Amniotic stem cell (primary cell): ENCODE measurements around the gene LRFN5.

Source experiments
- DNase-seq: peaks from one replicate; lab custom pipeline; 2025; lab: John Stamatoyannopoulos, UW

The LRFN5 gene

GRCh38 chr14:41773536-41774279 is 167.0 kb downstream of the LRFN5 start:
- no peak for DNase-seq

GRCh38 chr14:41782511-41782910 is 175.8 kb downstream of the LRFN5 start:
- no peak for DNase-seq

- no peak for DNase-seq
Observed at GRCh38 chr14:41783403-41783802, 176.7 kb downstream of the LRFN5 start.

DNA sequence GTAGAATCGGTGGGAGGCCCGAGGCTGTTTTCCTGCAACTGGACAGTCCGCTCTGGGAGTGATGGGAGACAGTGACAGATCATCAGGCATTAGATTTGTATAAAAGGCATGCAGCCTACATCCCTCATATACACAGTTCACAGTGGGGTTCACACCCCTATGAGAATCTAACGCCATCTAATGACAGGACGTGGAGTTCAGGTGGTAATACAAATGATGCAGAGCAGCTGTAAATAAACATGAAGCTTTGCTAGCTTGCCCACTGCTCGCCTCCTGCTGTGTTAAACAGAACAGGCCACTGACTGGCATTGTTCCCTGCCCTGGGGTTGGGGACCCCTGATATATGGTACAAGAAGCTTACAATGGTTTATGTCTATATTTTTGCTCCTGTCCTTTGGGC is 179.0 kb downstream of the LRFN5 start:
- DNase-seq = no peak

DNA sequence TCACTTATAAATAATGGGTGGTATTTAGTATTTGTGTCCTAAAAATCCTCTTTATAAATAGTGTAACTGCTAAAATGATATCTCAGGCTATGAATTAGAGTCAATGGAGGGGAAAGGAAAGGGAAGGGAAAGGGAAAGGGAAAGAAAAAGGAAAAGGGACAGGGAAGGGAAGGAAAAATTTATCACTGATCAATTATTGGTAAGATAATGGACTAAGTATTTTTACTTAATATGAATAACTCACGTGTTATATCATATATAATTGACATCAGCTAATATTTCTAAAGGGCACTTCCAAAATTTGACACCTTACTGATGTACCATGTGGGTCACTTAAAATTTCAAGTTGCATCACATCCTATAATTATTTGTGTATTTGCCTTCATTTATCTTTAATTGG is 193.1 kb downstream of the LRFN5 start:
- DNase-seq = no peak

GRCh38 chr14:41805633-41806032 is 199.0 kb downstream of the LRFN5 start:
- no peak for DNase-seq

DNA sequence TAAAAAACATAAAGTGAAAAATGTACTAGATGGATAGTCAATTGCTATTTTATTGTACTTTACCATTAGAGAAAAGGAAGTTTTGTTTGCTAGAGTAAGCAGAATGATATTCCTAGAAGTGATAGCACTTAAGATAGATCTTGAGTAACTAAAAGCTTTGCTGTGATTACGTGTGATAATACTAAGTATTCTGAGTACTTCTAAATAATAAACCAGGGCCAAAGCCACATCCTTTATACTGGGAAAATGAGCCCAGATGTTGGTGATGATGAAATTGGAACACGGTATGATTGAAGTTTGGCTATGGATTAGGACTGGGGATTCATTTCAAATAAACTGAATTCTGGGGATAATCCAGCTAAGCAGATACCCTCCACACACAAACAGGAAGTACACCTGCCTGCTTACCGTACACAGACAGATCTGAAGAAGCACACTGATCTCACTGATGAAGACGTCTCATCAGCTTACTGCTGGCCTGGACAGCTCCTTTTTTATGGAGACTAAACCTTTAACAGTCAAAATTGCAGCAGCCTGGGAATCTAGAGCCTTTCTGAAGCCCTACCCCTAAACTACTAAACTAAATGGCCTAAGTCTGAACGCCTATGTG is 199.8 kb downstream of the LRFN5 start:
- DNase-seq = no peak

GRCh38 chr14:41810362-41810761 is 203.7 kb downstream of the LRFN5 start:
- DNase-seq = no peak

- no peak for DNase-seq
Observed at GRCh38 chr14:41817626-41818025, 210.9 kb downstream of the LRFN5 start.

GRCh38 chr14:41824441-41824840 is 217.8 kb downstream of the LRFN5 start:
- no peak for DNase-seq

- DNase-seq = no peak
Observed at GRCh38 chr14:41825622-41826021, 218.9 kb downstream of the LRFN5 start.

- DNase-seq = no peak
Observed at GRCh38 chr14:41830714-41831406, 224.2 kb downstream of the LRFN5 start.

GRCh38 chr14:41839661-41840060 is 233.0 kb downstream of the LRFN5 start:
- no peak for DNase-seq

- no peak for DNase-seq
Observed at GRCh38 chr14:41859336-41859735, 252.7 kb downstream of the LRFN5 start.

- no peak for DNase-seq
Observed at GRCh38 chr14:41860586-41860985, 253.9 kb downstream of the LRFN5 start.

- no peak for DNase-seq
Observed at GRCh38 chr14:41865894-41866293, 259.2 kb downstream of the LRFN5 start.

GRCh38 chr14:41868396-41868795 is 261.7 kb downstream of the LRFN5 start:
- DNase-seq = no peak

- no peak for DNase-seq
Observed at GRCh38 chr14:41872931-41873685, 266.4 kb downstream of the LRFN5 start.

DNA sequence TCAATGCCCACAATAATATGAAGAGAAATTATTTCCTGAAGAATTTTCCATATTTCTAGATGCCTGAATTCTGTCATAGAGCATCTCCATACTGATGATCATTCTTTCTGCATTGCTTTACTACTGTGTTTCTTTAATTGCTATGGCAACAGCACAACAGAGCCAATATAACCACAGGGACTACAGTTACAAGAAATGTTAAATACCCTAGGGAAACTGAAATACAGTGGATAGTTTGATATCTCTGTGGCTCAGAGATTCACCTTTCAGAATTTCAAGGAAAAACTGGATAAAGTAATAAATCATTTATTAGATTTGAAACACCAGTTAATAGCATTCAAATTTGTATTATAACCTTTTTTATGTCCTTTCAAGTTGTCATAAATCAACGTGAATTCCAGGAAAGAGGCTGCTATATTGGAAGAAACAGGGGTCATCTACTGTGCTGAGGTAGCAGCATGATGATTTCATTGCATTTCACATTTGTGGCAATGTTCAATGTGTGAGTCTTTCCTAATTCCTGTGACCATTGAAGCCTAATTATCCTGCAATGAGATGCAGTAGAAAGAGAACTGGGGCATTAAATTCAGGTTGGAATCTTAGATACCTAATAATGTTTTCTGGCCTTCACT is 267.1 kb downstream of the LRFN5 start:
- DNase-seq = no peak

GRCh38 chr14:41875116-41875515 is 268.4 kb downstream of the LRFN5 start:
- DNase-seq = no peak

DNA sequence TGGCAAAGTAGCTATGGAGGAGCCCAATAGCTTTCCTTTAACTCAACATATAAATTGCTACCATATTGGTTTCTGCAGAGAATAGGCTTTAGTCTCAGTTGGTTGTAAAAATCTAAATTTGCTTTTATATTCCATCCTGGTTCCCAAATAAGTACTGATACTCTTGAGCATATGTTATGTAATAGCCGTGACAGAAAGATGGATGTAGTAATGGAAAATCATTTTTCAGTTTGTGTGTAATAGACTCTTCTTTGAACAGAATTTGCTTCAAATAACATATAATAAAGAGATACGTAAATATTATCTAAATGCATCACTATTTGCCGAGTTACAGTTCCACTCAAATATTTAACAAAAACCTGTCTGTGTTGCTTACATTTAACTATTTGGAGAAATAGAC is 271.6 kb downstream of the LRFN5 start:
- no peak for DNase-seq

- no peak for DNase-seq
Observed at GRCh38 chr14:41891624-41892023, 284.9 kb downstream of the LRFN5 start.
